ENCODE data around the gene UACA. TPM values are rescaled to one million over a fixed set of nuclear protein-coding genes. Genes with fewer than 3 reads are reported as not detected.
"Not testable (repeated sequence)": the region's sequence is repeated elsewhere in the genome, so short reads cannot be mapped to it uniquely, and the experiment has no call there.

The UACA gene
- 73.4 TPM for total RNA-seq (ENCODE audit: insufficient read depth, low replicate concordance)

- DNase-seq (ENCODE audit: low spot score): peak; percentile 99
These were observed at the start of gene UACA for GRCh38 chr15:70763120-70763949. Gene UACA (minus strand): TSS chr15:70763558. CDS start chr15:70763407, 151 bp downstream.

GRCh38 chr15:70812827-70813364 is 49.5 kb upstream of the UACA start:
- no peak for DNase-seq (ENCODE audit: low spot score)

GRCh38 chr15:70810916-70811578 is 47.7 kb upstream of the UACA start:
- no peak for DNase-seq (ENCODE audit: low spot score)

- DNase-seq (ENCODE audit: low spot score): no peak
These were observed 43.8 kb upstream of the UACA start for GRCh38 chr15:70806992-70807712.

- DNase-seq (ENCODE audit: low spot score): not testable (repeated sequence)
These were observed 41.0 kb upstream of the UACA start for GRCh38 chr15:70804388-70804787.

GRCh38 chr15:70802629-70803028 is 39.3 kb upstream of the UACA start:
- DNase-seq (ENCODE audit: low spot score): no peak

GRCh38 chr15:70801109-70801508 is 37.8 kb upstream of the UACA start:
- DNase-seq (ENCODE audit: low spot score): no peak

- peak; percentile 94 for DNase-seq (ENCODE audit: low spot score)
These were observed 36.5 kb upstream of the UACA start for GRCh38 chr15:70799667-70800450.

- no peak for DNase-seq (ENCODE audit: low spot score)
These were observed 34.1 kb upstream of the UACA start for GRCh38 chr15:70797464-70797863.

- DNase-seq (ENCODE audit: low spot score): no peak
These were observed 33.4 kb upstream of the UACA start for GRCh38 chr15:70796516-70797310.

GRCh38 chr15:70795311-70795665 is 31.9 kb upstream of the UACA start:
- DNase-seq (ENCODE audit: low spot score): peak; percentile 91

GRCh38 chr15:70794596-70795310 is 31.4 kb upstream of the UACA start:
- no peak for DNase-seq (ENCODE audit: low spot score)

- DNase-seq (ENCODE audit: low spot score): no peak
These were observed 30.3 kb upstream of the UACA start for GRCh38 chr15:70793694-70794093.

GRCh38 chr15:70792171-70792573 is 28.8 kb upstream of the UACA start:
- no peak for DNase-seq (ENCODE audit: low spot score)

- DNase-seq (ENCODE audit: low spot score): no peak
These were observed 27.9 kb upstream of the UACA start for GRCh38 chr15:70791259-70791658.

GRCh38 chr15:70789213-70789612 is 25.9 kb upstream of the UACA start:
- DNase-seq (ENCODE audit: low spot score): no peak

- DNase-seq (ENCODE audit: low spot score): peak; percentile 87
These were observed 25.0 kb upstream of the UACA start for GRCh38 chr15:70788114-70789049.

GRCh38 chr15:70786996-70787395 is 23.6 kb upstream of the UACA start:
- no peak for DNase-seq (ENCODE audit: low spot score)

GRCh38 chr15:70783610-70784022 is 20.3 kb upstream of the UACA start:
- peak; percentile 84 for DNase-seq (ENCODE audit: low spot score)

Measured in umbilical cord (tissue), 2 donors.